H1 (cell line): ENCODE measurements around the gene CILP. TPM values are rescaled to one million over a fixed set of nuclear protein-coding genes. Genes with fewer than 3 reads are reported as not detected.

Experiments
- CTCF ChIA-PET: fragments of 300-600 bp; sonication (Branson Sonifier 250); formaldehyde crosslinking; loops from one replicate; lab custom pipeline; 2021; ENCODE audit not compliant: partially characterized antibody; lab: Charles Lee
- POLR2A ChIA-PET: fragments of 300-600 bp; sonication (Branson Sonifier 250); formaldehyde crosslinking; loops from one replicate; lab custom pipeline; 2021; ENCODE audit warnings: inconsistent platforms; ENCODE audit not compliant: partially characterized antibody; lab: Charles Lee
- DNase-seq, 2 experiments: peaks; one replicate each; pipeline versions ENCODE4 v3.0.0 to v3.0.0-alpha.2; 2010 to 2022; ENCODE audit warnings: low spot score in 2 of 2, low read depth in 1 of 2, mixed read lengths in 1 of 2
- FAIRE-seq: peaks from 2 replicates; lab custom pipeline; 2011; peaks lifted over from hg19 to GRCh38; lab: Jason Lieb, UNC
- H2AFZ ChIP-seq: 2 replicates; pipeline ENCODE4 v1.8.1; 2012; ENCODE audit warnings: low read length, inconsistent platforms
- H2AK5ac ChIP-seq: 2 replicates; pipeline ENCODE4 v1.6.1; 2013; ENCODE audit warnings: low read depth, low read length
- H2BK120ac ChIP-seq: replicated peaks from 2 replicates; pipeline ENCODE3; 2013; ENCODE audit warnings: low read depth, low read length, inconsistent platforms
- H2BK12ac ChIP-seq: 2 replicates; pipeline ENCODE4 v1.6.1; 2013; ENCODE audit warnings: low read depth, low read length
- H2BK15ac ChIP-seq: 2 replicates; pipeline ENCODE4 v1.6.1; 2013; ENCODE audit warnings: low read length
- H2BK20ac ChIP-seq: 2 replicates; pipeline ENCODE4 v1.6.1; 2013; ENCODE audit warnings: low read length
- H2BK5ac ChIP-seq: 2 replicates; pipeline ENCODE4 v1.6.1; 2013; ENCODE audit warnings: low read depth, low read length
- H3K14ac ChIP-seq: 2 replicates; pipeline ENCODE4 v1.6.1; 2013; ENCODE audit warnings: inconsistent platforms; ENCODE audit not compliant: insufficient read length
- H3K18ac ChIP-seq: 2 replicates; pipeline ENCODE4 v1.6.1; 2013; ENCODE audit warnings: low read length; ENCODE audit errors: extremely low read depth
- H3K23ac ChIP-seq: 2 replicates; pipeline ENCODE4 v1.6.1; 2013; ENCODE audit warnings: inconsistent platforms; ENCODE audit not compliant: insufficient read length
- H3K23me2 ChIP-seq: 2 replicates; pipeline ENCODE4 v1.6.1; 2013; ENCODE audit warnings: low read depth, low read length
- H3K27ac ChIP-seq: 2 replicates; pipeline ENCODE4 v1.6.1; 2011; ENCODE audit warnings: low read depth, low read length, inconsistent platforms
- H3K27me3 ChIP-seq, 4 experiments: replicated peaks in 1 of 4; 1 replicate in 1 of 4; 2 replicates in 3 of 4; pipeline versions ENCODE4 v1.6.1 to v1.8.1; 2011 to 2013; ENCODE audit warnings: low read length in 3 of 4, mild to moderate bottlenecking in 3 of 4, inconsistent platforms in 2 of 4, mixed read lengths in 2 of 4, moderate library complexity in 1 of 4; ENCODE audit not compliant: control insufficient read depth in 3 of 4, insufficient read depth in 3 of 4; ENCODE audit errors: extremely low read depth in 1 of 4
- H3K36me3 ChIP-seq, 4 experiments: 2 replicates each; pipeline versions ENCODE4 v1.6.1 to v1.8.1; 2011 to 2013; ENCODE audit warnings: mild to moderate bottlenecking in 4 of 4, low read length in 3 of 4, moderate library complexity in 2 of 4, control low read depth in 1 of 4, inconsistent platforms in 1 of 4; ENCODE audit not compliant: insufficient read depth in 4 of 4, control insufficient read depth in 2 of 4
- H3K4ac ChIP-seq: replicated peaks from 2 replicates; pipeline ENCODE3; 2013; ENCODE audit warnings: low read length, low read depth, mixed read lengths, inconsistent platforms; ENCODE audit not compliant: insufficient read length
- H3K4me1 ChIP-seq, 4 experiments: replicated peaks in 1 of 4; 1 replicate in 1 of 4; 2 replicates in 3 of 4; pipeline versions ENCODE4 v1.6.1 to v1.8.1; 2011 to 2013; ENCODE audit warnings: low read length in 3 of 4, inconsistent platforms in 2 of 4, mixed read lengths in 1 of 4; ENCODE audit not compliant: insufficient read depth in 4 of 4, control insufficient read depth in 3 of 4
- H3K4me2 ChIP-seq, 2 experiments: 2 replicates each; pipeline versions ENCODE4 v1.6.1 to v1.8.1; 2011 to 2013; ENCODE audit warnings: low read depth in 2 of 2, low read length in 2 of 2, control low read depth in 1 of 2, inconsistent platforms in 1 of 2, mild to moderate bottlenecking in 1 of 2; ENCODE audit not compliant: insufficient read depth in 1 of 2
- H3K4me3 ChIP-seq, 4 experiments: fragments of 200-600, 300-600 bp in 1 of 4; sonication (generic), shearing (Covaris generic), sonication (Bioruptor Twin) in 1 of 4; 2 replicates each; pipeline versions ENCODE4 v1.5.1 to v1.8.1; 2011 to 2016; ENCODE audit warnings: low read length in 4 of 4, low read depth in 3 of 4, control low read depth in 2 of 4, inconsistent platforms in 2 of 4, mild to moderate bottlenecking in 2 of 4, mixed read lengths in 1 of 4, moderate library complexity in 1 of 4; ENCODE audit not compliant: insufficient read depth in 2 of 4; ENCODE audit errors: extremely low read depth in 1 of 4
- H3K56ac ChIP-seq: replicated peaks from 2 replicates; pipeline ENCODE3; 2013; ENCODE audit warnings: low read depth, mild to moderate bottlenecking, mixed read lengths, low read length, inconsistent platforms; ENCODE audit not compliant: insufficient read length
- H3K79me1 ChIP-seq: 2 replicates; pipeline ENCODE4 v1.6.1; 2013; ENCODE audit warnings: low read depth, low read length, control low read depth
- H3K79me2 ChIP-seq, 2 experiments: 2 replicates each; pipeline versions ENCODE4 v1.6.1 to v1.8.1; 2012 to 2013; ENCODE audit warnings: low read length in 2 of 2, mild to moderate bottlenecking in 2 of 2, inconsistent platforms in 1 of 2; ENCODE audit not compliant: insufficient read depth in 2 of 2, control insufficient read depth in 1 of 2
- H3K9ac ChIP-seq, 4 experiments: replicated peaks in 1 of 4; 1 replicate in 1 of 4; 2 replicates in 3 of 4; pipeline versions ENCODE4 v1.6.1 to v1.8.1; 2011 to 2013; ENCODE audit warnings: low read depth in 3 of 4, low read length in 3 of 4, control low read depth in 2 of 4, mild to moderate bottlenecking in 2 of 4, moderate library complexity in 2 of 4, inconsistent platforms in 1 of 4; ENCODE audit errors: extremely low read depth in 1 of 4
- H3K9me3 ChIP-seq, 2 experiments: 2 replicates each; pipeline versions ENCODE4 v1.6.1 to v1.8.1; 2012 to 2013; ENCODE audit warnings: mild to moderate bottlenecking in 2 of 2, moderate library complexity in 2 of 2, control low read depth in 1 of 2, inconsistent platforms in 1 of 2, low read depth in 1 of 2, low read length in 1 of 2, mixed read lengths in 1 of 2; ENCODE audit not compliant: insufficient read depth in 2 of 2
- H4K20me1 ChIP-seq, 2 experiments: replicated peaks in 1 of 2; 2 replicates each; pipeline versions ENCODE3 to v1.8.1; 2011 to 2013; ENCODE audit warnings: inconsistent platforms in 2 of 2, low read length in 2 of 2, mild to moderate bottlenecking in 1 of 2; ENCODE audit not compliant: insufficient read depth in 2 of 2, control insufficient read depth in 1 of 2
- H4K5ac ChIP-seq: 2 replicates; pipeline ENCODE4 v1.6.1; 2013; ENCODE audit warnings: low read length, low read depth, mixed read lengths, inconsistent platforms; ENCODE audit not compliant: insufficient read length
- H4K8ac ChIP-seq: 2 replicates; pipeline ENCODE4 v1.8.0; 2013; ENCODE audit warnings: mild to moderate bottlenecking, moderate library complexity, low read length, inconsistent platforms; ENCODE audit not compliant: insufficient read depth; ENCODE audit errors: extremely low read depth
- H4K91ac ChIP-seq: replicated peaks from 2 replicates; pipeline ENCODE3; 2013; ENCODE audit warnings: low read length, mixed read lengths, inconsistent platforms; ENCODE audit not compliant: insufficient read length
- ATF3 ChIP-seq: IDR thresholded peaks from 2 replicates; pipeline ENCODE4 v1.6.1; 2011; ENCODE audit warnings: low read depth, mild to moderate bottlenecking, low read length; ENCODE audit not compliant: insufficient read depth
- FOSL1 ChIP-seq: IDR thresholded peaks from 2 replicates; pipeline ENCODE4 v1.6.1; 2011; ENCODE audit warnings: mild to moderate bottlenecking, low read depth, low read length, moderate library complexity; ENCODE audit not compliant: insufficient read depth
- GTF2F1 ChIP-seq: IDR thresholded peaks from 2 replicates; pipeline ENCODE4 v1.6.1; 2012; ENCODE audit warnings: low read depth, low read length, improper control_type of control experiment, borderline replicate concordance
- polyA plus RNA-seq, 7 experiments: library from polyadenylated mRNA; depleted of rRNA in 3 of 7; stranded (reverse) in 5 of 7; unstranded in 2 of 7; fragments of >200 nt in 5 of 7; fragments of 200-250 nt in 2 of 7; gene quantifications; 1 replicate in 5 of 7; 2 replicates in 1 of 7; 4 replicates in 1 of 7; pipeline versions ENCODE4 v1.2.1 to v1.2.3, GENCODE V29; 2011 to 2013; ENCODE audit warnings: missing spikeins in 2 of 7, mixed read lengths in 2 of 7
- total RNA-seq: library from RNA; stranded (reverse); fragmentation: NEBNext Ultra II Directional; extraction: Animal tissue kit (Norgen Biotek cat#: 25700); gene quantifications from 2 replicates; pipeline ENCODE4 v1.2.1, GENCODE V29; 2021

Gene CILP
- total and polyA plus RNA-seq, 2 of the 8 experiments (the other 6 are each of a cell fraction or from before 2014, with no cell fraction given) = 0.02 TPM; not detected in 1

- H2BK15ac ChIP-seq = no peak overlapping the region
- H2BK20ac ChIP-seq = no peak overlapping the region
- H3K23ac ChIP-seq = no peak overlapping the region
- TF ChIP-seq ATF3 (no peak), GTF2F1 (no peak), FOSL1 (no peak)
- no peaks in the 10 kb centered on the region for H3K79me1 ChIP-seq
- H3K4ac ChIP-seq = no peak overlapping the region
- H3K36me3 ChIP-seq = no peaks in the 10 kb centered on the region
- no peak overlapping the region for H4K5ac ChIP-seq
- H4K8ac ChIP-seq = no peak overlapping the region
- FAIRE-seq (no peak), DNase-seq (no peak)
- H3K9ac ChIP-seq = no peak overlapping the region
- no peaks in the 10 kb centered on the region for H3K79me2 ChIP-seq
- H3K23me2 ChIP-seq = no peaks in the 10 kb centered on the region
- H3K9me3 ChIP-seq = no peaks in the 10 kb centered on the region
- H3K56ac ChIP-seq = no peak overlapping the region
- H2BK12ac ChIP-seq = no peak overlapping the region
- CTCF ChIA-PET = interaction anchor here (0.9 to 4.1 kb wide), 8 partner anchors 13 to 82 kb away, joined by 3 to 20 read pairs (median 4); no protein-coding TSS in a partner anchor
- no peak overlapping the region for H4K91ac ChIP-seq
- no peak overlapping the region for H3K27ac ChIP-seq
- H2AK5ac ChIP-seq = no peak overlapping the region
- no peak overlapping the region for H3K4me2 ChIP-seq
- no peaks in the 10 kb centered on the region for H4K20me1 ChIP-seq
- no peak overlapping the region for H3K18ac ChIP-seq
- no peak overlapping the region for H2BK5ac ChIP-seq
- no peak overlapping the region for H2BK120ac ChIP-seq
- H3K14ac ChIP-seq = no peak overlapping the region
- H3K4me1 ChIP-seq = peaks cover 0 to 4% (median 0%) of the 10 kb centered on the region in 4 experiments; a peak in 3 of 7 replicates
- no peak overlapping the region for H3K4me3 ChIP-seq
- no peaks in the 10 kb centered on the region for H3K27me3 ChIP-seq
- no peak overlapping the region for H2AFZ ChIP-seq
- POLR2A ChIA-PET = interaction anchor here (0.6 to 1.4 kb wide), 2 partner anchors 20 to 89 kb away, joined by 3 to 7 read pairs; partner anchors contain the start of gene RNU5B-1
Measured at GRCh38 chr15:65215496-65215895, 4.2 kb upstream of the CILP start.
